Ishikawa (cell line): Measurements from ENCODE around the gene MARCO.

ENCODE experiments used
- CEBPB ChIP-seq: IDR thresholded peaks from 2 replicates; pipeline ENCODE4 v1.6.1; 2012
- EP300 ChIP-seq: IDR thresholded peaks from 2 replicates; pipeline ENCODE4 v1.6.1; 2012; ENCODE audit warnings: borderline replicate concordance
- REST ChIP-seq: IDR thresholded peaks from 2 replicates; pipeline ENCODE4 v1.6.1; 2012; ENCODE audit warnings: low read depth, mild to moderate bottlenecking
- TAF1 ChIP-seq: IDR thresholded peaks from 2 replicates; pipeline ENCODE4 v1.6.1; 2012; ENCODE audit warnings: low read depth, mild to moderate bottlenecking
- YY1 ChIP-seq: IDR thresholded peaks from 2 replicates; pipeline ENCODE4 v1.6.1; 2012; ENCODE audit warnings: low read depth
- ZBTB7A ChIP-seq: IDR thresholded peaks from 2 replicates; pipeline ENCODE4 v1.6.1; 2012; ENCODE audit warnings: low read depth
- TF ChIP-seq, protein P1 (sequence below): IDR thresholded peaks from 2 replicates; pipeline ENCODE4 v1.6.1; 2012
- TF ChIP-seq, protein P2 (sequence below): IDR thresholded peaks from 2 replicates; pipeline ENCODE4 v1.6.1; 2012

DNA sequence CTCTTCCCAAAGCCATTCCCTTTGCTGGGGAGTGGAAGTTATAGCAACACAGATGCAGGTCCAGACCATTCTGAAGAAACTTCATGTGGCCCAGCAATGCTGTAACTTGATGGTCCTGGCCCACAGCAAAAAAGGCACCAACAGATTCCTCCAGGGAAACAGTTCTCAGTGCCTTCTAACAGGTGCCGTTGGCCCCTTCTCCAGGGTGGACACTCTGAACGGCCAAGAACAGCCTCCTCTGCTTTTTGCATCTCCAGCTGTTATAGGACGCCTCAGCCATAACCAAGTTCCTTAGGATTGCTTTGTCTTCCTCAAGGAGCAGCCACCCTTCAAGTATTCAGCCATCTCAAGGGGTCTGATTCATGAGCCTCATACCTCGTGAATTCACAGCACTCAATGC, 38.0 kb downstream of the MARCO start:
- TF ChIP-seq REST (no peak), TAF1 (no peak), EP300 (no peak), ZBTB7A (no peak), CEBPB (no peak), YY1 (no peak)
- TF ChIP-seq, protein P1, sequence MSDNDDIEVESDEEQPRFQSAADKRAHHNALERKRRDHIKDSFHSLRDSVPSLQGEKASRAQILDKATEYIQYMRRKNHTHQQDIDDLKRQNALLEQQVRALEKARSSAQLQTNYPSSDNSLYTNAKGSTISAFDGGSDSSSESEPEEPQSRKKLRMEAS, result no peak
- TF ChIP-seq, protein P2, sequence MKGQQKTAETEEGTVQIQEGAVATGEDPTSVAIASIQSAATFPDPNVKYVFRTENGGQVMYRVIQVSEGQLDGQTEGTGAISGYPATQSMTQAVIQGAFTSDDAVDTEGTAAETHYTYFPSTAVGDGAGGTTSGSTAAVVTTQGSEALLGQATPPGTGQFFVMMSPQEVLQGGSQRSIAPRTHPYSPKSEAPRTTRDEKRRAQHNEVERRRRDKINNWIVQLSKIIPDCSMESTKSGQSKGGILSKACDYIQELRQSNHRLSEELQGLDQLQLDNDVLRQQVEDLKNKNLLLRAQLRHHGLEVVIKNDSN, result no peak
